ENCODE data around the gene IFI35.
"Not testable (repeated sequence)": the region's sequence is repeated elsewhere in the genome, so short reads cannot be mapped to it uniquely, and the experiment has no call there.

Gene IFI35

DNA sequence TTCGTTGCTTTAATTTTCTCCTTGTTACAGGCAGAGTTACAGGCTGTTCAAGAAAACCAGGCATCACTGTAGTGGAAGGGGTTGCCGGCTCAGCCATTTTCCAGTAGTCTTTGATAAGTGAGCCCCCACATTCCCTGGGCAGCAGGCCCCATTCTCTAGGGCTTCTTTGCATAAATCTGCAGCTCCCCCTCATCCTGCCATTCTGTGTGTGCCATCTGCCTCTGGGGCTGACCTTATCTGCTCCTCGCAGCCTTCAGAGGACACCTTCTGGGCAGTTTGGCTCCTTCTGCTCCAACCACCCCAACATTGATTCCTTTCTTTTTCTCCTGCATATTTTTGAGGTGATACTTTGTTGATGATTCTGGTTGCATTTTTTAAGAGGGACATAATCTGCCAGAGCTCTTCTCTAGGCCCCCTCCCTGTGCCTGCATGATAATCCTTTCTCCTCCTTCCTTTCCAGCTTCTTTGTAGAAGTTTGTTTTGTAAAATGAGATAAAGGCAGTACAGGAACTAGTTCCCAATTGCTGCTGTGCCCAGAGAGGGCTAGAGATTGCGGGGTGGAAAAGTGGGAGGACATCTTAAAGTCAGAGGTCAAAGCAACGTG is 35.5 kb downstream of the IFI35 start:
- Histone ChIP-seq H3K4me1 (no peaks in the 10 kb centered on the region), H3K27ac (no peak overlapping the region), H3K36me3 (no peaks in the 10 kb centered on the region), H3K27me3 (no peaks in the 10 kb centered on the region), H3K4me3 (no peak overlapping the region), H3K9me3 (no peaks in the 10 kb centered on the region)
- TF ChIP-seq, protein P1, sequence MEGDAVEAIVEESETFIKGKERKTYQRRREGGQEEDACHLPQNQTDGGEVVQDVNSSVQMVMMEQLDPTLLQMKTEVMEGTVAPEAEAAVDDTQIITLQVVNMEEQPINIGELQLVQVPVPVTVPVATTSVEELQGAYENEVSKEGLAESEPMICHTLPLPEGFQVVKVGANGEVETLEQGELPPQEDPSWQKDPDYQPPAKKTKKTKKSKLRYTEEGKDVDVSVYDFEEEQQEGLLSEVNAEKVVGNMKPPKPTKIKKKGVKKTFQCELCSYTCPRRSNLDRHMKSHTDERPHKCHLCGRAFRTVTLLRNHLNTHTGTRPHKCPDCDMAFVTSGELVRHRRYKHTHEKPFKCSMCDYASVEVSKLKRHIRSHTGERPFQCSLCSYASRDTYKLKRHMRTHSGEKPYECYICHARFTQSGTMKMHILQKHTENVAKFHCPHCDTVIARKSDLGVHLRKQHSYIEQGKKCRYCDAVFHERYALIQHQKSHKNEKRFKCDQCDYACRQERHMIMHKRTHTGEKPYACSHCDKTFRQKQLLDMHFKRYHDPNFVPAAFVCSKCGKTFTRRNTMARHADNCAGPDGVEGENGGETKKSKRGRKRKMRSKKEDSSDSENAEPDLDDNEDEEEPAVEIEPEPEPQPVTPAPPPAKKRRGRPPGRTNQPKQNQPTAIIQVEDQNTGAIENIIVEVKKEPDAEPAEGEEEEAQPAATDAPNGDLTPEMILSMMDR (IDR thresholded peaks at IDR 0.05) = no peak
- intact Hi-C loops (cut with DNase I; ENCODE audit: low total_unique reads) = no loop called here
- DNase-seq = no peak

DNA sequence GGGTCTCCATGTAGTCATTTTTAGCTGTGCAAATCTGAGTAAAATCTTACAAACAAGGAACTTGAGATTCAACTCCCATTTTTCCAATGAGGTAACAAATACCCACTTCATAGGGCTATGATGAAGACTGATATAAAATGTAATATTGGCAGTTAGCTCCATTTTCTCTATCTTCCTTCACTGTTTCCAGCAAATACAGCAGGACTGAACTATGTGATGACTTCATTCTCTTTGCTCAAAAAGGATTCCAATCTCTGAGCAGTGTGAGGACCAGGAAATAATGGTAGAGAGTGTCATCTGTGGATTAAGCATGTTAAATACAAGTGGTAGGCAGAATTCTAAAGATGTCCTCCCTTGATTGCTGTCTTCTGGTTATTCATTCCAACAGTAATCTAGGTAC is 36.7 kb downstream of the IFI35 start:
- H3K27me3 ChIP-seq = no peaks in the 10 kb centered on the region
- no peak for DNase-seq
- intact Hi-C loops (cut with DNase I; ENCODE audit: low total_unique reads) = no loop called here
- no peaks in the 10 kb centered on the region for H3K9me3 ChIP-seq
- no peak overlapping the region for H3K27ac ChIP-seq
- TF ChIP-seq, protein P1 (IDR thresholded peaks at IDR 0.05) = no peak
- H3K4me1 ChIP-seq = no peaks in the 10 kb centered on the region
- H3K4me3 ChIP-seq = no peak overlapping the region
- H3K36me3 ChIP-seq = no peaks in the 10 kb centered on the region

DNA sequence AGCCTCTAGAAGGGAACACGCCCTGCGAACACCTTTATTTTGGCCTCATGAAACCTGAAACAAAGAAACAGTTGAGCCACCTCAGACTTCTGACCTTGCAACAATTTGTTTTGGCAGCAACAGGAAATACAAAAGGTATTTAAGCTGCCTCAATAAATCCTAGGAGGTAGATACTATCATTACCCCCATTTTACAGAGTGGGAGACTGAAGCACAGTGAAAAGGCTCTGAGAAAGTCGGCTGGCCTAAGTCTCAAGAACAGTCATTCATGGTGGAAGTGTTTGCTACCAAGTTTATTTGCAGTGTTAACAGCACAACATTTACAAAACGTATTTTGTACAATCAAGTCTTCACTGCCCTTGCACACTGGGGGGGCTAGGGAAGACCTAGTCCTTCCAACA is 37.4 kb downstream of the IFI35 start:
- no peak for DNase-seq
- TF ChIP-seq, protein P1 (IDR thresholded peaks at IDR 0.05) = no peak
- Histone ChIP-seq H3K36me3 (no peaks in the 10 kb centered on the region), H3K4me3 (no peak overlapping the region), H3K4me1 (no peaks in the 10 kb centered on the region), H3K27ac (no peak overlapping the region), H3K9me3 (no peaks in the 10 kb centered on the region), H3K27me3 (no peaks in the 10 kb centered on the region)
- intact Hi-C loops (cut with DNase I; ENCODE audit: low total_unique reads) = no loop called here

DNA sequence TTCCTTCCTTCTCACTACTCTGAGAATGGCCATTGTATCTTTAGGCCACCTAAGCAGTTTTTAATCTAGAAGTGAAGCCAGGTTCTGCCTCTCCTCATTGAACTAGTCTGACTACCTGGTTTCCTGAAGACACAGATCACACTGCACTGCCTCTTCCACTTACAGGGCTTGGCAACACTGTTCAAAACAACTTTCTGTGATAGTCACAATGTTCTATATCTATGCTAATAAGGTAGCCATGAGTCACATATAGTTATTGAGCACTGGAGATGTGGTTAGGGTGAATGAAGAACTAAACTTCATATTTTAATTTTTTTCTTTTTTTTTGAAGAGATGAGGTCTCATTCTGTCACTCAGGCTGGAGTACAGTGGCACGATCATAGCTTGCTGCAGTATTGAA is 45.4 kb downstream of the IFI35 start:
- no peak for DNase-seq
- intact Hi-C loops (cut with DNase I; ENCODE audit: low total_unique reads) = no loop called here
- no peak overlapping the region for H3K27ac ChIP-seq
- TF ChIP-seq, protein P1 (IDR thresholded peaks at IDR 0.05) = no peak
- no peaks in the 10 kb centered on the region for H3K9me3 ChIP-seq
- H3K36me3 ChIP-seq = peaks cover 0 to 8% (median 0%) of the 10 kb centered on the region in 3 donors
- H3K27me3 ChIP-seq = no peaks in the 10 kb centered on the region
- H3K4me1 ChIP-seq = no peaks in the 10 kb centered on the region
- no peak overlapping the region for H3K4me3 ChIP-seq

DNA sequence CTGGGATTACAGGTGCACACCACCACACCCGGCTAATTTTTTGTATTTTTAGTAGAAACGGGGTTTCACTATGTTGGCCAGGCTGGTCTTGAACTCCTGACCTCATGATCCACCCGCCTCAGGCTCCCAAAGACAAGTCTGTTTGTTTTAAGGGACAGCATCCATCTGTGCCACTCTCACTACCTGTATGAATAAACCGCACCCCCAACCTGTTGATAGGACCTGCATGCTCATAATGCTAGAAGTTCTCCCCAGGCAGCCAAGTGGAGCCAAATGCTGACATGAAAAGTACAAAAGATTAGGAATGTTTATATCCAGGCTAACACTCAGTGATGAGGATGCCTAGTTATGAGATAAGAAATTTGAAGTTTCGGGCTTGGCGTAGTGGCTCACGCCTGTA is 46.4 kb downstream of the IFI35 start:
- H3K4me3 ChIP-seq; H3K27me3 ChIP-seq; DNase-seq; H3K27ac ChIP-seq; intact Hi-C loops (cut with DNase I; ENCODE audit: low total_unique reads); H3K9me3 ChIP-seq; H3K36me3 ChIP-seq; H3K4me1 ChIP-seq: not testable (repeated sequence)

DNA sequence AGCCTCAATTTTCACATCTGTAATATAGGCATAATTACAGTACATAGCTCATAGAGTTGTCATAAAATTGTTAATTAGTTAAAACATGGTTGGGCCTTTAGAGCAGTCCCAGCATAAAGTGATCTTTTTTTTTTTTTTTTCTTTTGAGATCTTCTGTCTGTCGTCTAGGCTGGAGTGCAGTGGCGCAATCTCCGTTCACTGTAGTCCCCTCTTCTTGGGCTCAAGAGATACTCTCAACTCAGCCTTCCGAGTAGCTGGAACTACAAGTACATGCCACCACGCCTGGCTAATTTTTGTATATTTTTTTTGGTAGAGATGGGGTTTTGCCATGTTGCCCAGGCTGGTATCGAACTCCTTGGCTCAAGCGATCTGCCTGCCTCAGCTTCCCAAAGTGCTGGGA is 49.5 kb downstream of the IFI35 start:
- TF ChIP-seq, protein P1 (IDR thresholded peaks at IDR 0.05) = no peak

More for the DNA sequence above, 49.5 kb downstream of the IFI35 start:
- Histone ChIP-seq H3K9me3 (no peaks in the 10 kb centered on the region), H3K4me3 (no peak overlapping the region), H3K27me3 (no peaks in the 10 kb centered on the region), H3K4me1 (no peaks in the 10 kb centered on the region), H3K27ac (no peak overlapping the region), H3K36me3 (peaks cover 0 to 8% (median 0%) of the 10 kb centered on the region in 3 donors)
- no peak for DNase-seq
- intact Hi-C loops (cut with DNase I; ENCODE audit: low total_unique reads) = no loop called here

Data from tibial artery (tissue), 4 donors.